Adrenal gland (tissue), 5 donors: ENCODE results near the gene TENM4.

Source experiments
- CTCF ChIP-seq, 6 experiments: fragments of 450-650 bp in 4 of 6; fragments of 200-600 bp in 2 of 6; sonication (generic) in 1 of 6; IDR thresholded peaks; 1 replicate in 5 of 6; 2 replicates in 1 of 6; pipeline versions ENCODE4 v1.5.1 to v1.8.0; 2016 to 2021; ENCODE audit warnings: antibody characterized with exemption in 6 of 6, mild to moderate bottlenecking in 2 of 6, moderate library complexity in 1 of 6
- POLR2A ChIP-seq, 2 donors: fragments of 450-650 bp; IDR thresholded peaks; one replicate each; pipeline ENCODE4 v1.6.1; 2017; ENCODE audit warnings: antibody characterized with exemption in 2 of 2, mild to moderate bottlenecking in 2 of 2, moderate library complexity in 1 of 2
- donor health status: DM: no; HTN: no; CAD: no.

GRCh38 chr11:79336797-79337517, 103.9 kb downstream of the TENM4 start:
- TF ChIP-seq CTCF (IDR thresholded peaks at IDR 0.05) (no peak), POLR2A (IDR thresholded peaks at IDR 0.05) (no peak)
